Hippocampal formation (tissue), 2 donors: Measurements from ENCODE around the gene MMD2.

Source experiments
- DNase-seq, 2 donors: peaks; one replicate each; lab custom pipeline; 2025; lab: John Stamatoyannopoulos, UW

Gene MMD2

GRCh38 chr7:4871056-4871680 lies 87.8 kb downstream of the MMD2 start:
- DNase-seq = no peak

GRCh38 chr7:4868493-4868892 lies 90.5 kb downstream of the MMD2 start:
- DNase-seq = no peak

DNA sequence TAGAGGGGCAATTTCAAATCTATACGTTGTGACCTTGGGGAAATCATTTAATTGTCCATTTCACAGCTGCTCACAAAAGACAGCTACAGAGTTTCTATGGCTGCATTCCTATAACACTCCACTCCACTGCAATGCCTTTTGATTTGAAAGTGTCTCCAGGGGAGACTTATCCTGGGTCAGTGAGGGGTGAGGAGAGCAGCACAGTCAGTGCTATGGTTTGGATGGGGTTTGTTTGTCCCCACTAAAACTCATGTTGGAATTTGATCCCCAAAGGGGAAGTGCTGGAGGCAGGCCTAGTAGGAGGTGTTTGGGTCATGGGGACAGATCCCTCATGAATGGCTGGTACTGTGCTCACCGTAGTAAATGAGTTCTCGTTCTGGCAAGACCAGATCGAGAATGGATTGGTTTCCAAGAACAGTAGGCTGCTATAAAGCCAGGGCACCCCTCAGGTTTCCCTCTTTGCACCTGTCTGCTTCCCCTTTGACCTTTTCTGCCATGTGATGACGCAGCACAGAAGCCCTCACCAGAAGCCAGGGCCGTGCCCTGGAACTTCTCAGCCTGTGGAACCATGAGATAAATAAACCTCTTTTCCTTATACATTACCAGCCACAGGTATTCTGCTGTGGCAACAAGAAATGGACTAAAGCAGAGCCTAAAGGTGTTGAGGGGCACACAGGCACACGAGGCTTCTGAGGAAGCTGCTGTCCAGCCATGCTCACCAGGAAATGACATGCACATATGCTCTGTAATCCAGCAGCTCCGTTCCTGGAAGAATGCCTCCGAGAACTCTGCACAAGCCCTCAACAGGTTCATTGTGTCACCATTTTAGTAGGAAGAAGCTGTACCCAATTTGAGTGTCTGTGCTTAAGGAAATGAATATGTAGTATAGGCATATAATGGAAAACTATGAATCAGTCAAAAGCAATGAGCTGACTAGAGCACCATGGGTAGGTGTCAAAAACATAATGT lies 92.2 kb downstream of the MMD2 start:
- DNase-seq = no peak

DNA sequence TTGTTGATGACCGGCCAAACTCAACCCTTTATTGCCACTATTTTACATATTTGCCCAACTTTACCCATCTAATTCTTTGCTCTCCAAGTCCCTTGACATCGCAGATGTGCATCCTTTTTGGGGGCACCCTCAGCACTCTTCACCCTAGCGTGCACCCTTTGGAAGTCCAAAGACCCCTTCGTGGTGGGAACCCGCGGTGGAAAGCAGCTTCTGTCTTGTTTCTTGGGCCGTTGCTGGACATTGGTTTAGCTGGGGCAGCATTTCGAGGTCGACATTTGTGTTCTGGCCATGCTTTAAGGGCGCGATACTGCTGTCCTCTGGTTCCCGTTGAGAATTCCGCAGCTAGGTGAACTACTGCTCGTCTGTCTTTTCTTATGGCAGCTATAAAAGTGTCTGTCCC lies 96.8 kb downstream of the MMD2 start:
- no peak for DNase-seq

DNA sequence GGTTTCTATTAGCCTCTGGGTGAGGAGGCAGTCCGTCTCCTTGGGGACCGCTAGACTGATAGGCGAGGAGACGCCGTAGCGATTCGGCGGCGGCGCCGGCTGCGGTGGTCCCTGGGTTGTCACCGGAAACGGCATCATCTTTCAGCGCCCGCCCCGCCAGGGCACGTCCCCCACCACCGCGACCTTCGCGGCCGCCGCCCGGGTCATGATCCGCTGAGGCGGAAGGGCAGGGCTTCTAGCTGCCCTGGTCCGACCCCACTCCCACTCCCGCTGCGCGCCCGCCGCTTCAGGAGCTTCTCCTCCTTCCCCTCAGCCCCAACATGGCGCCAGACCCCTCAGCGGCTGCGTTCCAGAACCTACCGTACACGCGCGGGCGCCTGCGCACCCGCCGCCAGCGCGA lies 97.3 kb downstream of the MMD2 start, which contains the start of gene PAPOLB:
PAPOLB (minus strand) TSS at position 358 of the 400 bp plus-strand sequence; CDS start at position 138, 220 bp downstream.
- no peak for DNase-seq

DNA sequence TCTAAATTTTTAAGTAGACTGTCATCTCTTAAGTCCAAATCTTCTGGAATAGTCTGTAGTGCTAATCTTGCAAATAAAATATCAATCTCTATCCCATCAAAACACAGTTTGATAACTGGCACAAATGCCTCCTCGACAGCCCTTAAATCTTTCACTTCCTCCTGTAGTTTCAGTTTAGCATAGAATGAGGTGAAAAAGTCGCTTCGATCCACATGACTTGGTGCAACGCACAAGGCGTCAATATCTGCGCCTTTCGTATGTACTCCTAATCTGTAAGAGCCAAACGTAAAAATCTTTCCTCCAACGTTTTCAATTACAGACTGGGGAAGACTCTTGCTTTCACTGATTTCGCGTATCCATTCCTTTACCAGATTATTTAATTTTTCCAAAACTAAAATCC lies 97.8 kb downstream of the MMD2 start:
- no peak for DNase-seq

GRCh38 chr7:4857189-4857588 lies 101.8 kb downstream of the MMD2 start:
- no peak for DNase-seq

DNA sequence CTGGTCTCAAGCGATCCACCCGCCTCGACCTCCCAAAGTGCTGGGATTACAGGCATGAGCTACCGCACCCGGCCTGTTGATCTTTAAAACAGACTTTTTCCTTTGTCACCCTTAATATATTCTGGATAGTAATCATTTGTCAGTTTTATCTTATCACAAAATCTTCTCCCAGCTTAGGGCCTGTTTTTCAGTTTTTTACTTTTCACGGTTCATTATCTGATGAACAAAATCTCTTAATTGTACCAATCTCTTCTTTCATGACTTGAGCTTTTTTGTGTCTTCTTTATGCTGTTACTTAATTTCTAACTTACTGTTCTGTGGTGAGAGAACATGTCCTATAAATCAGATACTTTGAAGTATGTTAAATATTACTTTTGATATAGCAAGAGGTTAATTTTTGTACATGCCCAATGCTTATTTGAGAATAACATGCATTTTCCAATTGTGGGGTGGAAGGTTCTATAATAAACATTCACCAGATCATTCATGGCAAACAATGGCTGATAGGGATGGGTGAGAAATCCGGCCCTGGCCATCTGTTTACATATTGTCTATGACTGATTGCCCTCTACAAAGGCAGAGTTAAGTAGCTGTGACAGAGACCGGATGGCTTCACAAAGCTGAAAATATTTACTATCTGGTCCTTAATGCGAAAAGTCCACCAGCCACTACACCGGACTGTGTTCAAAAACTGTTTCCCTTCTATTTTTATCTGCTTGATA lies 102.5 kb downstream of the MMD2 start:
- no peak for DNase-seq
